HL-60 (cell line): ENCODE results near the gene HOATZ.

Experiments
- TF ChIP-seq, protein P1 (sequence below): IDR thresholded peaks from 2 replicates; pipeline ENCODE4 v1.6.1; 2012; ENCODE audit warnings: low read depth; ENCODE audit not compliant: insufficient replicate concordance
- TF ChIP-seq, protein P2 (sequence below): IDR thresholded peaks from one replicate; pipeline ENCODE4 v1.5.1; 2011; ENCODE audit warnings: low read length, control low read depth, inconsistent platforms; ENCODE audit not compliant: insufficient read depth

DNA sequence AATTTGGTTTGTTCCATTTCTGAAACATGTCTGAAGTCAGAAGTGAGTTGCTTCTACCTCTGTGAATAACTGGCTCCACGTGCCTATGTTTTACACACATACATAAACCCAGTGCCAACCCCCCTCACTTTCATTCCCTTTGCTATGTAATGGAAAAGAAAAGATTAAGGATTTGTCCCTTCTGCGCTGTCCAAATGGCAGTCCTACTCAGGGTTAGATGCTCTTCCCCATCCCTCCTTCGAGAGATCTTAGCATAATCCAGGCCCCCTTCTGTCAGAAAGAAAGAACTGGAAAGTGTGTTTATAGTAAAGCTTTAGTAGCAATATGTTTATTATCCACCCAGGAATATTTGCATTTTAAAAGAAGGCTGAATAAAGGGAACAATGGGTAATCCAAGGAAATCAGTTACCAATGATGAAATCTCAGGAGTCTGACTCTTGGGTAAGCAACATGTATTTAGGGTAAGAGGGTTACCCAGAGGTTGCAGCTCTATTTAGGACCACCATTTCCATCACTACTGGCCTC is 22.8 kb downstream of the HOATZ start:
- TF ChIP-seq, protein P1, sequence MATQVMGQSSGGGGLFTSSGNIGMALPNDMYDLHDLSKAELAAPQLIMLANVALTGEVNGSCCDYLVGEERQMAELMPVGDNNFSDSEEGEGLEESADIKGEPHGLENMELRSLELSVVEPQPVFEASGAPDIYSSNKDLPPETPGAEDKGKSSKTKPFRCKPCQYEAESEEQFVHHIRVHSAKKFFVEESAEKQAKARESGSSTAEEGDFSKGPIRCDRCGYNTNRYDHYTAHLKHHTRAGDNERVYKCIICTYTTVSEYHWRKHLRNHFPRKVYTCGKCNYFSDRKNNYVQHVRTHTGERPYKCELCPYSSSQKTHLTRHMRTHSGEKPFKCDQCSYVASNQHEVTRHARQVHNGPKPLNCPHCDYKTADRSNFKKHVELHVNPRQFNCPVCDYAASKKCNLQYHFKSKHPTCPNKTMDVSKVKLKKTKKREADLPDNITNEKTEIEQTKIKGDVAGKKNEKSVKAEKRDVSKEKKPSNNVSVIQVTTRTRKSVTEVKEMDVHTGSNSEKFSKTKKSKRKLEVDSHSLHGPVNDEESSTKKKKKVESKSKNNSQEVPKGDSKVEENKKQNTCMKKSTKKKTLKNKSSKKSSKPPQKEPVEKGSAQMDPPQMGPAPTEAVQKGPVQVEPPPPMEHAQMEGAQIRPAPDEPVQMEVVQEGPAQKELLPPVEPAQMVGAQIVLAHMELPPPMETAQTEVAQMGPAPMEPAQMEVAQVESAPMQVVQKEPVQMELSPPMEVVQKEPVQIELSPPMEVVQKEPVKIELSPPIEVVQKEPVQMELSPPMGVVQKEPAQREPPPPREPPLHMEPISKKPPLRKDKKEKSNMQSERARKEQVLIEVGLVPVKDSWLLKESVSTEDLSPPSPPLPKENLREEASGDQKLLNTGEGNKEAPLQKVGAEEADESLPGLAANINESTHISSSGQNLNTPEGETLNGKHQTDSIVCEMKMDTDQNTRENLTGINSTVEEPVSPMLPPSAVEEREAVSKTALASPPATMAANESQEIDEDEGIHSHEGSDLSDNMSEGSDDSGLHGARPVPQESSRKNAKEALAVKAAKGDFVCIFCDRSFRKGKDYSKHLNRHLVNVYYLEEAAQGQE, result no peak
- TF ChIP-seq, protein P2, sequence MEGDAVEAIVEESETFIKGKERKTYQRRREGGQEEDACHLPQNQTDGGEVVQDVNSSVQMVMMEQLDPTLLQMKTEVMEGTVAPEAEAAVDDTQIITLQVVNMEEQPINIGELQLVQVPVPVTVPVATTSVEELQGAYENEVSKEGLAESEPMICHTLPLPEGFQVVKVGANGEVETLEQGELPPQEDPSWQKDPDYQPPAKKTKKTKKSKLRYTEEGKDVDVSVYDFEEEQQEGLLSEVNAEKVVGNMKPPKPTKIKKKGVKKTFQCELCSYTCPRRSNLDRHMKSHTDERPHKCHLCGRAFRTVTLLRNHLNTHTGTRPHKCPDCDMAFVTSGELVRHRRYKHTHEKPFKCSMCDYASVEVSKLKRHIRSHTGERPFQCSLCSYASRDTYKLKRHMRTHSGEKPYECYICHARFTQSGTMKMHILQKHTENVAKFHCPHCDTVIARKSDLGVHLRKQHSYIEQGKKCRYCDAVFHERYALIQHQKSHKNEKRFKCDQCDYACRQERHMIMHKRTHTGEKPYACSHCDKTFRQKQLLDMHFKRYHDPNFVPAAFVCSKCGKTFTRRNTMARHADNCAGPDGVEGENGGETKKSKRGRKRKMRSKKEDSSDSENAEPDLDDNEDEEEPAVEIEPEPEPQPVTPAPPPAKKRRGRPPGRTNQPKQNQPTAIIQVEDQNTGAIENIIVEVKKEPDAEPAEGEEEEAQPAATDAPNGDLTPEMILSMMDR, result no peak
